Measurements from ENCODE around the gene CNOT4. TPM values are rescaled to one million over a fixed set of nuclear protein-coding genes. Genes with fewer than 3 reads are reported as not detected.

The CNOT4 gene
- total RNA-seq, 4 donors from 2014 or later = 25.6 to 36.8 (median 29.3) TPM

GRCh38 chr7:135463908-135464307 lies 46.0 kb downstream of the CNOT4 start:
- no peak overlapping the region for H3K27ac ChIP-seq
- H3K36me3 ChIP-seq = no peaks in the 10 kb centered on the region
- DNase-seq = no peak
- no peaks in the 10 kb centered on the region for H3K9me3 ChIP-seq
- peaks cover 0 to 5% of the 10 kb centered on the region in 2 donors for H3K4me1 ChIP-seq
- no peaks in the 10 kb centered on the region for H3K27me3 ChIP-seq
- intact Hi-C loops (cut with DNase I) = no loop called here
- no peak overlapping the region for H3K4me3 ChIP-seq (replicated peaks in 1 of 3)
- 94 to 96% methylated on average over 3 of the region's 3 CpGs for WGBS, 2 donors
- TF ChIP-seq POLR2A (IDR thresholded peaks at IDR 0.05) = no peak
- TF ChIP-seq CTCF (IDR thresholded peaks at IDR 0.05) = no peak

GRCh38 chr7:135459951-135460567 lies 49.8 kb downstream of the CNOT4 start:
- no peaks in the 10 kb centered on the region for H3K9me3 ChIP-seq
- H3K36me3 ChIP-seq = no peaks in the 10 kb centered on the region
- H3K27me3 ChIP-seq = no peaks in the 10 kb centered on the region
- DNase-seq = no peak
- intact Hi-C loops (cut with DNase I) = no loop called here
- TF ChIP-seq POLR2A (IDR thresholded peaks at IDR 0.05) (no peak), CTCF (IDR thresholded peaks at IDR 0.05) (no peak)
- no peak overlapping the region for H3K4me3 ChIP-seq (replicated peaks in 1 of 3)
- no peak overlapping the region for H3K27ac ChIP-seq
- no peaks in the 10 kb centered on the region for H3K4me1 ChIP-seq
- 91 to 92% methylated on average over 4 of the region's 4 CpGs for WGBS, 2 donors

- peaks cover 0 to 3% of the 10 kb centered on the region in 2 donors for H3K4me1 ChIP-seq
- H3K9me3 ChIP-seq = no peaks in the 10 kb centered on the region
- TF ChIP-seq POLR2A (IDR thresholded peaks at IDR 0.05) = no peak
- TF ChIP-seq CTCF (IDR thresholded peaks at IDR 0.05) = no peak
- H3K36me3 ChIP-seq = no peaks in the 10 kb centered on the region
- H3K4me3 ChIP-seq (replicated peaks in 1 of 3) = no peak overlapping the region
- intact Hi-C loops (cut with DNase I) = no loop called here
- DNase-seq = no peak
- H3K27me3 ChIP-seq = no peaks in the 10 kb centered on the region
- 59 to 70% methylated on average over 6 of the region's 6 CpGs for WGBS, 2 donors
- H3K27ac ChIP-seq = no peak overlapping the region
These were observed 50.8 kb downstream of the CNOT4 start for GRCh38 chr7:135459076-135459475.

GRCh38 chr7:135454060-135454459 lies 55.8 kb downstream of the CNOT4 start:
- TF ChIP-seq CTCF (IDR thresholded peaks at IDR 0.05) (no peak), POLR2A (IDR thresholded peaks at IDR 0.05) (no peak)
- Histone ChIP-seq H3K9me3 (no peaks in the 10 kb centered on the region), H3K4me1 (peaks cover 0 to 3% of the 10 kb centered on the region in 2 donors), H3K27me3 (no peaks in the 10 kb centered on the region), H3K36me3 (no peaks in the 10 kb centered on the region), H3K4me3 (replicated peaks in 1 of 3) (no peak overlapping the region), H3K27ac (no peak overlapping the region)
- 96% methylated on average over 3 of the region's 3 CpGs for WGBS, 2 donors
- DNase-seq = no peak
- intact Hi-C loops (cut with DNase I) = no loop called here

GRCh38 chr7:135449436-135449835 lies 60.5 kb downstream of the CNOT4 start:
- no peaks in the 10 kb centered on the region for H3K36me3 ChIP-seq
- intact Hi-C loops (cut with DNase I) = no loop called here
- peaks cover 11 to 16% of the 10 kb centered on the region in 2 donors for H3K4me1 ChIP-seq
- H3K9me3 ChIP-seq = no peaks in the 10 kb centered on the region
- no peak overlapping the region for H3K4me3 ChIP-seq (replicated peaks in 1 of 3)
- no peak overlapping the region for H3K27ac ChIP-seq
- no peaks in the 10 kb centered on the region for H3K27me3 ChIP-seq
- TF ChIP-seq CTCF (IDR thresholded peaks at IDR 0.05) = no peak
- TF ChIP-seq POLR2A (IDR thresholded peaks at IDR 0.05) = no peak
- DNase-seq = no peak
